ENCODE measurements around the gene FOXF1. TPM values are rescaled to one million over a fixed set of nuclear protein-coding genes. Genes with fewer than 3 reads are reported as not detected.

The FOXF1 gene
- total and polyA plus RNA-seq, 2 of the 13 experiments (the other 11 are each of a cell fraction or from before 2014, with no cell fraction given), result not detected

DNA sequence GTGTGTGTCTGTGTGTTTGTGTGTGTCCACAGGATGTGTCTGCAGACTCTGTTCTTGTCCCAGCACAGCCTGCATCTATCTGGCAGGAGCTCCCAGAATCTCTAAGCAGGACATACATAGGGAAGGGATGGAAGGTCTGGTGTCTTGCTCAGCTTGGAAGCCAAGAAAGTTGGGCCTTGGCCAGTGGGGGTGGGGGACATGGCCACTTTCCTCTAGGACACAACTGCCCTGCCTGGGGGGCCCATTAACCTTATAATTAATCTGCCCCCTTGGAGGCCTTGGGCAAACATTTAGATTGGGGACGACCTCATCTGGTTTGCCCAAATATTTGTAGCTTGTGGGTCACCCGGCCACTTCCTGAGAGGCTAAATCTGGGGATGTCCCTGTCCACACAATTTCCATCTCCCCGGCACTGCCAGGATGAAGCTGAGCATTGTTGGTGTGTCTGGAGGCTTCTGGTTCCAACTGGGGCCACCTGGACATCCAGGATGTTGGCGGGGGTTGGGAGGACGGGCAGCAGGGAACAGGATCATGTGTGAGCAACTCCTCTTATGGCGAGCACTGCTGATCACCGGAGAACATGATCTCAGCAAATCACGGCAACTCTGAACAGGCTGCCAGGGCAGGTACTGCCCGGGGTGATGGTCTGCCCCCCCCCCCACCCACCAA lies 17.2 kb upstream of the FOXF1 start (continued):
- TF ChIP-seq, protein P1, sequence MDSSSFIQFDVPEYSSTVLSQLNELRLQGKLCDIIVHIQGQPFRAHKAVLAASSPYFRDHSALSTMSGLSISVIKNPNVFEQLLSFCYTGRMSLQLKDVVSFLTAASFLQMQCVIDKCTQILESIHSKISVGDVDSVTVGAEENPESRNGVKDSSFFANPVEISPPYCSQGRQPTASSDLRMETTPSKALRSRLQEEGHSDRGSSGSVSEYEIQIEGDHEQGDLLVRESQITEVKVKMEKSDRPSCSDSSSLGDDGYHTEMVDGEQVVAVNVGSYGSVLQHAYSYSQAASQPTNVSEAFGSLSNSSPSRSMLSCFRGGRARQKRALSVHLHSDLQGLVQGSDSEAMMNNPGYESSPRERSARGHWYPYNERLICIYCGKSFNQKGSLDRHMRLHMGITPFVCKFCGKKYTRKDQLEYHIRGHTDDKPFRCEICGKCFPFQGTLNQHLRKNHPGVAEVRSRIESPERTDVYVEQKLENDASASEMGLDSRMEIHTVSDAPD (CRISPR knock-in tag; IDR thresholded peaks at IDR 0.05), result no peak
- no peak for TF ChIP-seq GTF3A (CRISPR knock-in tag; conservative IDR thresholded peaks at IDR 0.05)
- TF ChIP-seq DR1 (CRISPR knock-in tag; IDR thresholded peaks at IDR 0.05), result no peak
- no peak for TF ChIP-seq ZNF570 (CRISPR knock-in tag; IDR thresholded peaks at IDR 0.05; ENCODE audit: borderline replicate concordance)

DNA sequence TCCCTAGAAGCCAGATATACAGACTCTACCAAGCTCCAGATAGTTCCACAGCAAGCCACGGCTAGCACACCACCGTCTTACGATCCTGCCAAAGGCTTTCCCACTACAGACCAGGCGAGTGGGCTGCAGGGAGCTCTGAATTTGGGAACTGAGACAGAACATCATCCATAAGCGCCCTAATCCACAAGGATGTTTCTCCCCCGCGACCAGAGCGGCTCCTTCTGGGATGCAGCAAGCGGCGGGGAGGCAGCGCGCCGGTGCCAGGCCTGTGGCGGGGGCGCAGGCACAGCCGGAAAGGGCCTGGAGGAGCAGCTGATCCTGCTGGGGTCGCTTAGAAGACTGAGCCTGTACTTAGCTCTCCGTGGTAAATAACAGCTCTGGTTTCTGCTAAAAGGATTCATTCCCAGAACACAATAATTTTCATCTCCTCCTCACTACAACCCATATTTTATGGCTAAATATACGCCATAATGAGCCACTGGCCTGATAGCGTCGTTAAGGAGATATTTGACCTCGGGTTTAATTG lies 16.2 kb upstream of the FOXF1 start:
- Histone ChIP-seq H3K4me1 (ENCODE audit: insufficient read depth, low read length) (no peaks in the 10 kb centered on the region), H3K4me3 (replicated peaks in 1 of 3; ENCODE audit: insufficient read depth in 1 of 3, low read depth in 2 of 3, low read length in 3 of 3) (no peak overlapping the region), H3K79me2 (ENCODE audit: insufficient read depth, low read length) (no peaks in the 10 kb centered on the region), H3K4me2 (ENCODE audit: low read depth, low read length) (no peak overlapping the region), H3K27me3 (ENCODE audit: control insufficient read depth in 1 of 2, insufficient read depth in 2 of 2, low read length in 2 of 2) (peaks cover 15 to 85% of the 10 kb centered on the region in 2 experiments), H3K27ac (ENCODE audit: extremely low read length, insufficient read depth, low read length) (no peak overlapping the region), H4K20me1 (ENCODE audit: insufficient read depth, low read length) (no peaks in the 10 kb centered on the region; the same call in 1 of the 2 replicates), H3K9ac (ENCODE audit: insufficient read depth, low read depth, low read length) (no peak overlapping the region), H2AFZ (ENCODE audit: low read length) (no peak overlapping the region), H3K36me3 (replicated peaks in 1 of 2; ENCODE audit: control insufficient read depth in 1 of 2, insufficient read depth in 2 of 2, low read length in 2 of 2) (no peaks in the 10 kb centered on the region), H3K9me3 (ENCODE audit: low read length) (no peaks in the 10 kb centered on the region)
- no peak for FAIRE-seq
- DNase-seq (ENCODE audit: low spot score), result no peak
- intact Hi-C loops (cut with micrococcal nuclease; ENCODE audit: unreplicated experiment), result no loop called here
- TF ChIP-seq, protein P2, sequence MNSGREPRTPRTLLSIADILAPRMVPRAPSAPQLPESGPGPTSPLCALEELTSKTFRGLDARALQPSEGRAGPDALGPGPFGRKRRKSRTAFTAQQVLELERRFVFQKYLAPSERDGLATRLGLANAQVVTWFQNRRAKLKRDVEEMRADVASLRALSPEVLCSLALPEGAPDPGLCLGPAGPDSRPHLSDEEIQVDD (CRISPR knock-in tag; IDR thresholded peaks at IDR 0.05; ENCODE audit: borderline replicate concordance), result no peak
- in situ Hi-C loops (cut with HindIII; ENCODE audit: extremely low pct_ligation_motif_present, low pct_unique_long_range_greater_than_20kb), result no loop called here
- no TSS peak for BruUV-seq (replicated peaks)
- ChIA-PET POLR2A (no interaction called here), CTCF (ENCODE audit: low intra/inter-chr PET ratio, low total read pairs) (no interaction called here)
- ATAC-seq, result no peak
- 9% methylated on average over 19 of the region's 22 CpGs for WGBS (ENCODE audit: low lambda C conversion rate)

Data from HepG2 (cell line).